GM19467 (cell line): ENCODE results near the gene DMRTB1.
"Not testable (repeated sequence)": the region's sequence is repeated elsewhere in the genome, so short reads cannot be mapped to it uniquely, and the experiment has no call there.

Source experiments
- ATAC-seq: cut with Tn5 transposase; IDR thresholded peaks from one replicate; pipeline ENCODE4 v1.9.1; 2021; ENCODE audit warnings: mild to moderate bottlenecking, moderate library complexity; ENCODE audit not compliant: unreplicated experiment

DMRTB1 gene

DNA sequence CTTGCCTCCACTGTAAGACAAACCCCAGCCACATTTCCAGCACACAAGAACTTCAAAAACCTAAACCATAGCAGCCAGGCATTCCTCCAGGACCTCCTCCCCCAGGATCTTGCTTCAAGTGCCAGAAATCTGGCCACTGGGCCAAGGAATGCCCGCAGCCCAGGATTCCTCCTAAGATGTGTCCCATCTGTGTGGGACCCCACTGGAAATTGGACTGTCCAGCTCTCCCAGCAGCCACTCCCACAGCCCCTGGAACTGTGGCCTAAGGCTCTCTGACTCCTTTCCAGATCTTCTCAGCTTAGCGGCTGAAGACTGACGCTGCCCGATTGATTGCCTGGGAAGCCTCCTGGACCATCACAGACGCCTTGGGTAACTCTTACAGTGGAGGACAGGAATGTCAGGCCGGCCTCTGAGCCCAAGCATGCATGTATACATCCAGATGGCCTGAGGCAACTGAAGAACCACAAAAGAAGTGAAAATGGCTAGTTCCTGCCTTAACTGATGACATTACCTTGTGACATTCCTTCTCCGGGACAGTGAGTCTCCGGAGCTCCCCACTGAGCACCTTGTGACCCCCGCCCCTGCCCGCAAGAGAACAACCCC lies 24.7 kb upstream of the DMRTB1 start:
- not testable (repeated sequence) for ATAC-seq

DNA sequence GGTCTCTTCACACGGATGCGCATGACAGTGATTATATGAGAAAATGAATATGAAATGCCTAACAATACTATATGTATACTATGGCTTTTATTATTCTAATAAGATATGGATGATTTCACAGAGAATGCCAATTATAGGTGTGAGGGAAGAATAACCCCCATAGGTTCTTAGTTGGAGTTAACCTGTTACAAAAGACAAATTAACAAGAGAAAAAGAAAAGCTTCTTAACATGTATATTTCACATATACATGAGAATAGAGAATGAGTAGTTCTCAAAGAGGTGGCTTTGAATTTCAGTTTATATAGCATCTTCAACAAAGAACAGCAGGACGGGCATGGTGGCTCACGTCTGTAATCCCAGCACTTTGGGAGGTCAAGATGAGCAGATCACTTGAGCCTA lies 24.0 kb upstream of the DMRTB1 start:
- no peak for ATAC-seq

DNA sequence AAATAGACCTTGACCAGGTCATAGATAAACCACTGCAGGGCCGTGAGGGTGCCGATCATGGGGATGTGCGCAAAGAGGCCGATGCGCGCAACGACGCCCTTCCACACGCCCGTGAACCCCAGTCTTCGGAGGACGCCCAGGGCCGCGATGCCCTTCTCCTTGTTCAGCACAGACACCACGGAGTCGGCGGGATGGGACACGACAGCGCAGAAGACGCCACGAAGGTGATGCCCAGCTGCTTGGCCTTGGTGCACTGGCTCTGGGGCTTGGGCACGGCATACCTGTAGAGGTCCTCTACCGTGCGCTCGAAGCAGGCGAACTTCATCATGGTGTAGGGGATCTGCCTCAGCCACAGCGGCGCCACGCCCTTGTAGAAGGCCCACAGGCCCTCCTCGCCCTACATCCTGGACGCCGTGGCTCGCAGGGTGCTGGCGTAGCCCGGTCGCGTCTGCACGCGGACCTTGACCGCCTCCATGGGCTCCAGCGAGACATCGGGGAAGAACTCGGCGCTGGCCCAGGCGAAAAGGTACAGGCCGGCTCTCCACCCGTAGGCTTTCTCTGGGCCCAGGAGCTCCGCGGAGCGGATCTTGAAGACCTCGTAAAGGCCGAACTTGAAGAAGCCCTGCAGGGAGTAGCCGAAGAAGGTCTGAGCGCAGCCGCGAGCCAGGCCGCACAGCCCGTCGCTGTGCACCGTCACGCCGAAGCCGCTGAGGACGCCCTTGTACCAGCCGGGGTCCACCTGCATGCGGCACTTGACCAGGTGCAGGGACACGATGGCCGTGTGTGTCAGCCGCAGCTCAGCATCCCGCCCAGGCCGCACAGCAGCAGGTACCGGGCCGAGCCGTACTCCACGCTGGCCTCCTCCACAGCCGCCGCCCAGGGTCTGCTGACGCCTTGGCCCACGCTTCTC lies 20.5 kb upstream of the DMRTB1 start:
- no peak for ATAC-seq

DNA sequence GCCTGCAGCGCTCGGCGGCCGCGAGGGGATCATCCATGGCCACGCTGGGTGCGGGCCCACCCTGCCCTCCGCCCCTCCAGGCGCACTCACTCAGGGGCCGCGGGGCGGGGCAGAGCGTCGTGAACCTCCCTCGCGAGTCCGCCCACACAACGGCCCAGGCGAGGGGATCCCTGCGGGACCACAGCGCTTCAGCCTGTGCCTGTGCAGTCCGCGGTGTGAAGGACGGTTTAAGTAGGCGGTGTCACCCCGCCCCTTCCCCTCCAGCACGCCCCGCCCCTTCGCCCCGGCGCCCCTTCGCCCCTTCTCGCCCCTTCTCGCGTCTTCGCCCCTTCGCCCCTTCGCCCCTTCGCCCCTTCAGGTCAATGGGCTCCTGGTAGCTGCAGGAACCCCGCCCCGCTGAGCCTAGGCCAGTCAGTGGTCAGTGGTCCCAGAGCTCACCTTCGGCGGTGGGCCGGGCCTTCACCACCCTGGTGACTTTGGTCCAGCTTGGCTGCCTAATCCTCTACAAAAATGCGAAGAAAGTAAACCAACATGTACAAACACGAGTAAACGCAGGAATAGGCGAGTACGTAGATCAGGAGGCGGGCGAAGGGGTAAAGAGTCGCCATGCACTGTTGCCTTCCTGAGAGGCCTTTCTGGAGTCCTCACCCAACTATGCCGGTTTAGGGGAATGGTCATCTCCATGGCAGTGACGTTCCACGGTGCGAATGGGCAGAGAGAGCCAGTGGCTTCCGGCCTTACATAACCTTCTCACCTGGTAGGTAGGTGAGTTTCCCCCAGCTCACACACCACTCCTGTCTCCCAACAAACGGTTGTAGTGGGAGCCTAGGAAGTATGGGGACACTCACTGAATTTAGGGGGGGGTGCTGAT lies 19.6 kb upstream of the DMRTB1 start:
- ATAC-seq = no peak

DNA sequence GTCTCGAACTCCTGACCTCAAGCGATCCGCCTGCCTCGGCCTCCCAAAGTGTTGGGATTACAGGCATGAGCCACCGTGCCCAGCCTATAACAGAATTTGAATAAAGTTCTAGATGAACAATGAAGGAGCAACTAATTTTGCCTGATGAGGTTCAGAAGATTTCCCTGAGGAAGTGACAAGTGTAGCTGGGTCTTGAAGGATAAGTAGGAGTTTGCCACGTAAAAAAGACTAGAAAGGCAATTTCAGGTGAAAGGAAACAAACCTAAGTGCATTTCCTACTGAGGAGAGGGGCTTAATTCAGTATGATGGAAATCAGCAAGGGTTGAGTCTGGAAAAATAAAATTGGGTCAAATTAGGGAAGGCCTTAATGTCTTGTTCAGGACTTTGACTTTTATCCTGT lies 18.6 kb upstream of the DMRTB1 start:
- no peak for ATAC-seq

DNA sequence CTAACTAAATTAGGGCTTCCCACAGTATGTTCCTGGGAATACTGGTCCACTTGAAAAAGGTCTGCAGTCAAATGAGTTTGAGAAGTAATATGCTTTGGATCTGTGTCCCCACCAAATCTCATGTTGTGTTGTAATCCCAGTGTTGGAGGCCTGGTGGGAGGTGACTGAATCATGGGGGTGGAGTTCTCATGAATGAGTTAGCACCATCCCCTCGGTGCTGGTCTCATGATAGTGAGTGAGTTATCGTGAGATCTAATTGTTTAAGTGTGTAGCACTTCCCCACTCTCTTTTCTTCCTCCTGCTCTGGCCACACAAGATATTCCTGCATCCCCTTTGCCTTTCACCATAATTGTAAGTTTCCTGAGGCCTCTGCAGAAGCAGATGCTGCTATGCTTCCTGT lies 16.9 kb upstream of the DMRTB1 start:
- no peak for ATAC-seq

DNA sequence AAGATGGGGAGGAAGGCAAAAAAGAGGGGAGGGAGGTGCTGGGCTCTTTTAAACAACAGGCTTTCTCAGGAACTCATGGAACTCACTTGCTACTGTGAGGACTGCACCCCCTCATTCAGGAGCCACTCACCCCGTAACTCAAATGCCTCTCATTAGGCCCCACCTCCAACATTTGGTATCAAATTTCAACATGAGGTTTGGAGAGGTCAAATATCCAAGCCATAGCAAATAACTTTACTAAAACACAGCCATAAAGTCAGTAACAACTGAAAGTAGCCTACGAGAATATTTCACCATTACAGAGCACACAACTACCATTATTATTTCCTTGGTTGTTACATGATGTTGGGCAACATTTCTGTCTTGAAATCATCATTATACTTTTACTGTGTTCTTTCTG lies 13.1 kb upstream of the DMRTB1 start:
- no peak for ATAC-seq

DNA sequence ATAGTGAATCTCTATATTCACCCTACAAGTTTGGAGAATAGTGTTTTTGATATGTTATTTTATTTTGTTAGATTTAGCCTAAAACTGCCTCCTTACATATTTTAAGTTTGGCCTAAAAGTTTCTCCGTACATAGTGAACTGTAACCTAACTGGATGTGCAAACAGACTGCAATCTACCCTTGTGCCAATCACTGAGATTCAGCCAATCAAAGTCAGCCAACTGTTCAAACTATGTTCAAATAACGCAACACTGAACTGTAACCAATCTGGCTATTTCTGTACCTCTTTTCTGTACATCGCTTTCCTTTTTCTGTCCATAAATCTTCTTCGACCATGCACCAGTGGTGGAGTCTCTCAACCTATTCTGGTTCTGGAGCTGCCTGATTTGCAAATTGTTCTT lies 11.8 kb upstream of the DMRTB1 start:
- ATAC-seq = no peak

DNA sequence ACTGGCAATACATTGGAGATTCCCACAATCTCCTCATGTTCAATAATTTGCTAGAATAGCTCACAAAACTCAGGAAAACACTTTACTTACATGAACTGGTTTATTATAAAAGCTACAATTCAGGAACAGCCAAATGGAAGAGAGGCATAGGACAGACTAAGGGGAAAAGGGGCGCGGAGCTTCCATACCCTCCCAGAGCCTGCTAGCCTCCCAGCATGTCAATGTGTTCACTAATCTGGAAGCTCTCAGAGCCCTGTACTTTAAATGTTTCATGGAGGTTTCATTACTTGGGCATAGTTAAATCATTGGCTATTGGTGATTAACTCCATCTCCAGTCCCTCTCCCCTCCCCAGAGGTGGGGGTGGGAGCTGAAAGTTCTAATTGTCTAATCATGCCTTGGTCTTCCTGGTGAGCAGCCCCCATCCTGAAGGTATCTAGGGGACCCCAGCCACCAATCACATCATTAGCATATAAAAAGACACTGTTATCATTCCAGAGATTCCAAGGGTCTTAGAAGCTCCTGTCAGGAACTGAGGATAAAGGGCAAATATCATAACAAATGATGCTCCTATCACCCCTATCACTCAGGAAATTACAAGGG lies 10.9 kb upstream of the DMRTB1 start:
- no peak for ATAC-seq

DNA sequence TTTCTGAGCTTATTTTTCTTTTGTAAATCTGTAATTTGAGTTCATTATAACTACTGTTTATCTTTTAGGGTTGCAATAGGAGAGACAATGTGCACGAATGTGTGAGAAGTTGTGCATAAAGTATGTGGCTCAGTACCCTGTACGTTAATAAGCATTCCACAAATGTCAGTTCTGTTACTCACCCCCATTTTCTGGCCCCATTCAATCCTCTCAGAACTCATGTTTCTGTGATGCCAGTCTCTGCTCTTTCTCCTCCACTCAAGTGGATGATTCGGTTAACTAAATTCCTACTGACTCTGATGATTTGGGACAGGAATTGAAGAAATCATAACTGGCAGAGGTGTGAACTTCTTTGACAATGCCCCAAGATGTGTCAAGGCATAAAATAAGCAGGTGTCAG lies 10.2 kb upstream of the DMRTB1 start:
- ATAC-seq = no peak

DNA sequence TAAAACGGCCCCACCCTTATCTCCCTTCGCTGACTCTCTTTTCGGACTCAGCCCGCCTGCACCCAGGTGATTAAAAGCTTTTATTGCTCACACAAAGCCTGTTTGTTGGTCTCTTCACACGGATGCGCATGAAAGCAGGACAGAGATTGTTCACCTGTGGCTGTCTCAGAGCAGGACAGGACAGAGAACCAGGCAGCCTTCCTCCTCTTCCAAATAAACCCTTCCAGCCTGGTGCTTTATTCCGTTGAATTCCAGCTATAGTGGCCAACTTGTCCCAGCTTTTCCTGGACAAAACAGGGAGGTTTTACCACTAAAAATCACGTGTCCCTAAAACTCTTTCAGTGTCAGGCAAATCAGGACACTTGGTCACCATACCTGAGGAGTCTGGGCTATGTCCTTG lies 9.5 kb upstream of the DMRTB1 start:
- no peak for ATAC-seq

DNA sequence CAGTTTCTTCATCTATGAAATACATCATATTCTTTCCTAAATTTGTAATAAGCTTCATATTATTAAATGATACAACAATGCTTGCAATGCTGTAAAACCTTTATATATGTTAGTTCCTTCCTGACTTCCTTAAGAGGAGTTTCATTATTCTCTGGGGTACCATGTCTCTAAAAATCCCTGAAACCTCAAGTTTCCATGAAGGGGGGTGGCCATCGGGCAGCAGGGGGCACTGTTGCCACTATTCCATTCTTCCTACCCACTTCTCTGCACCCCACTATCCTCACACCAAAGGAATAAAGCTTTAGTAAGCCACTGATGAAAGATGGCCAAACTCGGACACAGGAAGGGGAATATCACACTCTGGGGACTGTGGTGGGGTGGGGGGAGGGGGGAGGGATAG lies 9.0 kb upstream of the DMRTB1 start:
- no peak for ATAC-seq

DNA sequence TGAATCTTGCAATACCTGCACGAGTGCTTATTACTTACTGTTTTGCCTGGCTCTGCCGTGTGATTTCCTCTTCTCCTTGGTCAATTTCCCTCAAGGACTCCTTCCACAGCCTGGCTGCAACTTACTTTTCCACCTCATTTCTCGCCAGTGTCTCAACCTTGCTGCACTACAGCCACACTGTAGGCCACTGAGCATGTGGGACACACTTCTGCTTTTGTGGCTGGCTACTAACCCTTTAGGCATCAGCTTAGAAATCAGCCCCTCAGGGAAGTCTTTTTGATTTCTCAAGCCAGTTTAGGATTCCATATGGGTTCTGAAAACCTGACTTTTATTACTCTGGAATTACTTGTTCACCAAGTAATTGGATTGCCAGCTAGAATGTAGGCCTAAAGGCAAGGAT lies 5.2 kb upstream of the DMRTB1 start:
- no peak for ATAC-seq

DNA sequence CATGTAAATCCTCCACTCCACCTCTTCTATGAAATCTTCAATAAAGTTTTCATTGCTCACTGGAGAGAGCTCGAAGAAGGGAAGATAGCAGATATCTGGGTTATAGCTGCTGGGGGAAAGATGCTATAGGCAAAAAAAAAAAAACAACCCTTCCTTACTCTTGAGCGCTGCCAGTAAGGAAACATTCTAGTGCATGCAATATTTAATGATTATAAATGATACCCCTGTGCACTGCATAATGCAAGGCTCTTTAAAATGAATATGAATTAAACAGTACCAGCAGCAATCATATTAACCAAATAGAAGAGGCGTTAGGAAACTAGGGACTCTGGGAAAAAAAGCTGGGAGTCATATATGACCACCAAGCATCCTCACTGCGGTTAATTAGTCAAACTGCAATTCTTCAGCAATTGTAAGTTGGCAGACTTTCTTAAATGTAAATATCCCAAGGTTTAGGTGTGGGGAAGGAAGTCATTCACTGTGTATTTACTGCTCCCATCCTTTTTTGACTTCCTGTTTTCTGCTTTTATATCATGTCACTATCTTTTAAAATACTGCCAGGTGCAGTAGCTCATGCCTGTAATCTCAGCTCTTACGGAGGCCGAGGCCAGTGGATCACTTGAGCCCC lies 3.7 kb upstream of the DMRTB1 start:
- no peak for ATAC-seq

DNA sequence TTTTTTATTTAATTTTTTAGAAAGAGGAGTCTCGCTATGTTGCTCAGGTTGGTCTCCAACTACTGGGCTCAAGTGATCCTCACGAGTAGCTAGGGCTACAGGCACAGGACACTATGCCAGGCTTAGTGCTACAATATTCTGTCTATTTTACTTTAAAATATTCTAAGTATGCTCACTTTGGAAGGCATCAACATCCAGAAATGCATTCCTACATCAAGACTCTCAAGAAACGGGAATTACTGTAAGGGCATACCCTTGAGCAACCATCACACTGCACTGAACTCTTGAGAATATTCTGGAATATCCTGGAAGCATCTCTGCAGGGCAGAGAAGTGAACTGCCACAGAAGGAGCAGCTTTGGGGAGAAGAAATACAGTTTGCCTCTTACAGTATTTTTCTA lies 565 bp upstream of the DMRTB1 start:
- ATAC-seq = no peak

DNA sequence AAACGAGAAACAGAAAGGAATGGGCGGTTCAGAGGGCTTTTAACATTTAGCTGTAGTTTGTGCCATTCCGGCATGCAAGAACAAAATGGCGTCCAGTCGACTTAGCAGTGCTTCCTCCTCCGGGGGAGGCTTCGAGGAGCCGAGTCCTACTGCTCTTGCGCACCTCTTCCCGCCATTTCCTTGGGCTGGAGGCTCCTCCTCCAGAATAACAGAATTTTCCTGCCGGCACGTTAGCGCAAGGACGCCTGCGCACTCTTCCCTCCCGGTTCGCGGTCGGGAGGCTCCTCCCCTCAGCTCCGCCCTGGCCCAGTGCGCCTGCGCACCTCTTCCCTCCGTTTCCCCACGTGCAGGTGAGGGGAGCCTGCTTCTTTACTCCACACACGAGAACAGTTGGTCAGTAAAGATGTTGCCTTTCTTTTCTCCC lies 1.0 kb downstream of the DMRTB1 start:
- ATAC-seq = no peak

DNA sequence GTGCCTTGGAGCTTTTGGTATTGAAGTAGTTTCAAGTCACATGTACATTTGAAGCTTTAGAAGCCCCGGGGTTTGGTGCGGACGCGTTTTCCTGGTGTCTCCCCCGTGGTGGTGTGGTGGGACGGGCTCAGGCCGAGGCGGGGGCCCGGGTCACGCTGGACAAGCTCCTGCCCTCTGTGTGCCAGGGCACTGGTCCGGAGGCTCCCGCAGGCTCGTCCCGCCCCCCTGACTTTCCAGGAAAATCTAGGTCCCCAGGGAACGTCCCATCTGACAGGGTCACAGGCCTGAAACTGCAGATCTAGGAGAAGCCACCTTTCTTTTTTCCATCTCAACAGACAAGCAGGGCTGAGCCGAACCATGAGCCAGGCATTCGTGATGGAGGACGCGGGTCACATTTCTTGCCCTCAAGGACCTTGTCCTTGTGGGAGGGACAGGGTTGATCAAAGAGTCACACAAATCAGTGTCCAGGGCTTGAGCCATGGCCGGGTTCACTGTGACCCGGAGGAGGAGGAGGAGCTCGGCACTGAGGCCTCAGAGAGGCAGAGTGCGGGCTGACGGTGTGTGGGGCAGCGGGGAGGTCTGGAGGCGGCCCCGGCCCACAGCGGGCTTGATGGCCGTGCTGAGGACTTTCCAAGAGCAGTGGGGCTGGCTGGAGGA lies 1.6 kb downstream of the DMRTB1 start:
- ATAC-seq = no peak

DNA sequence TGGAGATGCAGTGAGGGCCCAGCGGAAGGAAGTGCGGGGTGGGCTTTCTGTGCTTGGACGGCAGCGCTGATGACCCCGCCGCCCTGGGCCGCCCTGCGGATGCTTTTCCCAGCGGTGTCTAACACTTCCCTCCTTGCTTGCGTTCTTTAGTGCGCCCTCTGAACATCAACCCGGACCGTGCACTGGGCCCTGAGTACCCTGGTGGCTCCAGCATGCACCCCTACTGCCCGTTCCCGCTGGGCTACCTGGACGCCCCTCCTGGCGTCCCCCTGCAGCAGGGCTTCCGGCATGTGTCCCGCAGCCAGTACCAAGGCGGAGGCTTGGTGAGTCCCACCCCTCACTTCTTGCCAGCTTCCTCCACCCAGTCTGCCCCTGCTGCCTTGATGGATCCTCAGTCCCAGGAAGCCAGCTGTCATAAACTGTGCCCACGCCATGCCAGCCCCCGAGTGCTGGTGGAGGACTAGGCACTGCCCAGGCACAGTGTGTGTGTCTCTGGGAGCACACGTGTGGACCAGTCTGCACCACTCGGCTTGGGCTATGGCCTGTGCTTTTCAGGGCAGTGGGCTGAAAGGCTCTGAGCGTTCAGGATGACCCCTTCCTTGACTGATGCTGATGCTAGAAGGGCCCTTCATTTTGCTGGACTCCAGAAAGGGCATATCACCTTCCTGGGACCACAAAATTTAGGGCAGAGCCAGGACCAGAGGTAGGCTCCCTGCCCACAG lies 2.3 kb downstream of the DMRTB1 start:
- ATAC-seq = no peak

DNA sequence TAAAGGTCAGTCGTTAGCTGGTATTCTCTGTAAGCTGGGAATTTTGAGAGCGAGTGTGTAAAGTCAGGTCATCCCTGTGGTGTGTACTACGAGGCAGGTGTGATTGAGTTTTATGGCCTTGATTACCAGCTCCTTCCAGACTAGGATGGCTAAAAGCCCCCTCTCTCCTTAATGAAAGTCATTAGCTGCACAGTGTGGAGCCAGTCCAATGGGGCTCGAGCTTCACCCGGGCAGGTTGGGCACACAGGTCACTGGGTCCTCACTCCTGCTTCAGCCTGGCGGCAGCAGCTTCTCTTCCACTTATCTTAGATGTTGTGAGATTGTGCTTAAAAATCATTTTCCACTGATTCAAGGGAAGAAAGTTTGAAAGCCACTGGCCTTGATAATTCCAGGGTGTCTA lies 3.0 kb downstream of the DMRTB1 start:
- ATAC-seq = no peak
